Ovary (tissue), 3 donors: Measurements from ENCODE around the gene PER2.

Experiments used
- EP300 ChIP-seq: sonication (generic); formaldehyde crosslinking; IDR thresholded peaks from one replicate; pipeline ENCODE4 v1.6.1; 2017; ENCODE audit warnings: antibody characterized with exemption
- TF ChIP-seq, protein P1 (sequence below), 3 donors: fragments of 450-650 bp in 2 of 3; fragments of 200-600 bp in 1 of 3; IDR thresholded peaks; one replicate each; pipeline versions ENCODE4 v1.5.1 to v1.8.0; 2016 to 2022; ENCODE audit warnings: antibody characterized with exemption in 3 of 3, mild to moderate bottlenecking in 1 of 3
- donor health status: DM: no; HTN: no; CAD: no.

DNA sequence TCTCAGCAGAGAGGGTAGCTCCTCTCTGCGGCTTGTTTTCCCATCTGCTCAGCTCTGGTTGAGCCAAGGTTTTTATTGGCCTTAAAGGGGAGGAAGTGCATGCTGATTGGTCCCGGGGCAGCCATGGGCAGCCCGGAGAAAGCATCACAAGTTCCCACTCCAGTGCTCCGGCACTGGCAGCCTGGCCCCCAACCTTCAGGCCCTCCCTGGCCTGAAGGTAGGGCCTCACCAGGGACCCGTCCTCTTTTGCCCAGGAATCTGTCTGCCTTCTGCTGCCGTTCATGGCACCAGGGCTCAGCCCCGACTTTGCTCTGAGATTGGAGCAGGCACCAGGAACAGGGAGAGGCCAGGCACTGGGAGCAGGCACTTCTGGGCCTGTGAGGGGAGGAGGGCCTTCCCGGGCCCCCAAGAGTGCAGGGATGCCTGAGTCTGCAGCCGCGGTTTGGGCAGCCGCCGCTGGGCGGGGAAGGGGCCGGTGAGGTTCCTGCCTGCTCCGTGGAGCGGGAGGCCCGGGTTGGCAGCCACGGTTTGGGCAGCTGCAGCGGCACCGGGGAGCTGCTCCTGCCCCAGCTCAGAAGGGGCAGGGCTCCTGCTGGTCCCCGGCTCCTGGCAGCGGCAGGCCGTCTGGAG, 67.4 kb downstream of the PER2 start:
- TF ChIP-seq, protein P1, sequence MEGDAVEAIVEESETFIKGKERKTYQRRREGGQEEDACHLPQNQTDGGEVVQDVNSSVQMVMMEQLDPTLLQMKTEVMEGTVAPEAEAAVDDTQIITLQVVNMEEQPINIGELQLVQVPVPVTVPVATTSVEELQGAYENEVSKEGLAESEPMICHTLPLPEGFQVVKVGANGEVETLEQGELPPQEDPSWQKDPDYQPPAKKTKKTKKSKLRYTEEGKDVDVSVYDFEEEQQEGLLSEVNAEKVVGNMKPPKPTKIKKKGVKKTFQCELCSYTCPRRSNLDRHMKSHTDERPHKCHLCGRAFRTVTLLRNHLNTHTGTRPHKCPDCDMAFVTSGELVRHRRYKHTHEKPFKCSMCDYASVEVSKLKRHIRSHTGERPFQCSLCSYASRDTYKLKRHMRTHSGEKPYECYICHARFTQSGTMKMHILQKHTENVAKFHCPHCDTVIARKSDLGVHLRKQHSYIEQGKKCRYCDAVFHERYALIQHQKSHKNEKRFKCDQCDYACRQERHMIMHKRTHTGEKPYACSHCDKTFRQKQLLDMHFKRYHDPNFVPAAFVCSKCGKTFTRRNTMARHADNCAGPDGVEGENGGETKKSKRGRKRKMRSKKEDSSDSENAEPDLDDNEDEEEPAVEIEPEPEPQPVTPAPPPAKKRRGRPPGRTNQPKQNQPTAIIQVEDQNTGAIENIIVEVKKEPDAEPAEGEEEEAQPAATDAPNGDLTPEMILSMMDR (IDR thresholded peaks at IDR 0.05): no peak
- TF ChIP-seq EP300: no peak
